WTC11 (cell line): ENCODE data around the gene KRT14. TPM values are rescaled to one million over a fixed set of nuclear protein-coding genes. Genes with fewer than 3 reads are reported as not detected.

Experiments used
- ATAC-seq: fragments of 200-7000 bp; cut with Tn5 transposase; 2 replicates; pipeline ENCODE4 v1.10.0; 2021; ENCODE audit warnings: mild to moderate bottlenecking, moderate library complexity
- CTCF ChIA-PET: fragments of 300-600 bp; sonication (Branson Sonifier 250); formaldehyde crosslinking; loops from one replicate; lab custom pipeline; 2021; ENCODE audit warnings: antibody characterized with exemption; lab: Charles Lee
- POLR2A ChIA-PET: fragments of 350-600 bp; sonication (Branson Sonifier 250); formaldehyde crosslinking; loops from one replicate; lab custom pipeline; 2021; ENCODE audit warnings: antibody characterized with exemption; lab: Charles Lee
- DNase-seq: peaks from one replicate; pipeline ENCODE4 v3.0.0; 2021; ENCODE audit warnings: low spot score
- H3K27ac Mint-ChIP-seq: 2 replicates; pipeline ENCODE4 v1.8.0; 2021; ENCODE audit warnings: mixed read lengths
- H3K27me3 Mint-ChIP-seq: 2 replicates; pipeline ENCODE4 v1.8.0; 2021; ENCODE audit warnings: low read depth, mild to moderate bottlenecking, moderate library complexity, mixed read lengths
- H3K36me3 Mint-ChIP-seq: 2 replicates; pipeline ENCODE4 v1.8.0; 2021; ENCODE audit warnings: mixed read lengths
- H3K4me1 Mint-ChIP-seq: 2 replicates; pipeline ENCODE4 v1.8.0; 2022; ENCODE audit warnings: mixed read lengths
- H3K4me3 Mint-ChIP-seq: 2 replicates; pipeline ENCODE4 v1.8.0; 2021; ENCODE audit warnings: mild to moderate bottlenecking, moderate library complexity, mixed read lengths
- H3K9me3 Mint-ChIP-seq: 2 replicates; pipeline ENCODE4 v1.8.0; 2021; ENCODE audit warnings: mixed read lengths
- ARID4B ChIP-seq: sonication (generic); formaldehyde crosslinking; IDR thresholded peaks from 2 replicates; pipeline ENCODE4 v1.8.0; 2023; ENCODE audit warnings: missing genetic modification reagents, mild to moderate bottlenecking, borderline replicate concordance
- EMX1 ChIP-seq: fragments of 250-450 bp; sonication (Bioruptor Pico); IDR thresholded peaks from 2 replicates; pipeline ENCODE4 v1.8.0; 2021; ENCODE audit warnings: mild to moderate bottlenecking
- FOXP1 ChIP-seq: sonication (generic); formaldehyde crosslinking; IDR thresholded peaks from 2 replicates; pipeline ENCODE4 v1.8.0; 2022; ENCODE audit warnings: missing genetic modification reagents, mild to moderate bottlenecking, moderate library complexity, borderline replicate concordance
- JAZF1 ChIP-seq: fragments of 250-450 bp; sonication (Bioruptor Pico); IDR thresholded peaks from 2 replicates; pipeline ENCODE4 v1.9.0; 2021; ENCODE audit warnings: moderate library complexity, mild to moderate bottlenecking, inconsistent platforms
- MXD4 ChIP-seq: fragments of 250-450 bp; sonication (Bioruptor Pico); IDR thresholded peaks from 2 replicates; pipeline ENCODE4 v1.8.0; 2021; ENCODE audit warnings: mild to moderate bottlenecking, moderate library complexity, borderline replicate concordance
- NFATC4 ChIP-seq: fragments of 250-450 bp; sonication (Bioruptor Pico); IDR thresholded peaks from 2 replicates; pipeline ENCODE4 v1.9.0; 2021; ENCODE audit warnings: mild to moderate bottlenecking
- NFE2L1 ChIP-seq: sonication (generic); formaldehyde crosslinking; IDR thresholded peaks from 2 replicates; pipeline ENCODE4 v1.8.1; 2023; ENCODE audit warnings: missing genetic modification reagents
- NR2C2 ChIP-seq: sonication (generic); formaldehyde crosslinking; IDR thresholded peaks from 2 replicates; pipeline ENCODE4 v1.8.0; 2022; ENCODE audit warnings: mild to moderate bottlenecking, missing genetic modification reagents
- OVOL2 ChIP-seq: fragments of 250-450 bp; sonication (Bioruptor Pico); IDR thresholded peaks from 2 replicates; pipeline ENCODE4 v1.9.0; 2021; ENCODE audit warnings: mild to moderate bottlenecking, borderline replicate concordance
- PRDM15 ChIP-seq: sonication (generic); formaldehyde crosslinking; IDR thresholded peaks from 2 replicates; pipeline ENCODE4 v1.8.0; 2022; ENCODE audit warnings: missing genetic modification reagents
- SMAD3 ChIP-seq: sonication (generic); formaldehyde crosslinking; IDR thresholded peaks from 2 replicates; pipeline ENCODE4 v1.8.0; 2022; ENCODE audit warnings: missing genetic modification reagents, mild to moderate bottlenecking, borderline replicate concordance
- SMAD4 ChIP-seq: sonication (generic); formaldehyde crosslinking; IDR thresholded peaks from 2 replicates; pipeline ENCODE4 v1.8.0; 2022; ENCODE audit warnings: mild to moderate bottlenecking, missing genetic modification reagents
- SP1 ChIP-seq: sonication (generic); formaldehyde crosslinking; conservative IDR thresholded peaks from 2 replicates; pipeline ENCODE4 v1.8.1; 2022; ENCODE audit warnings: missing genetic modification reagents
- USF1 ChIP-seq: sonication (generic); formaldehyde crosslinking; IDR thresholded peaks from 2 replicates; pipeline ENCODE4 v1.8.0; 2022; ENCODE audit warnings: mild to moderate bottlenecking, missing genetic modification reagents
- ZNF138 ChIP-seq: sonication (generic); formaldehyde crosslinking; conservative IDR thresholded peaks from 2 replicates; pipeline ENCODE4 v1.8.1; 2022; ENCODE audit warnings: mild to moderate bottlenecking, moderate library complexity, missing genetic modification reagents
- ZNF219 ChIP-seq: sonication (generic); formaldehyde crosslinking; IDR thresholded peaks from 2 replicates; pipeline ENCODE4 v1.8.0; 2023; ENCODE audit warnings: missing genetic modification reagents, mild to moderate bottlenecking, borderline replicate concordance
- ZNF263 ChIP-seq: sonication (generic); formaldehyde crosslinking; IDR thresholded peaks from 2 replicates; pipeline ENCODE4 v1.8.1; 2022; ENCODE audit warnings: low read depth, mild to moderate bottlenecking, moderate library complexity, missing genetic modification reagents
- ZNF396 ChIP-seq: fragments of 250-450 bp; sonication (Bioruptor Pico); IDR thresholded peaks from 2 replicates; pipeline ENCODE4 v1.8.0; 2021; ENCODE audit warnings: mild to moderate bottlenecking, moderate library complexity, borderline replicate concordance
- ZNF512 ChIP-seq: sonication (generic); formaldehyde crosslinking; IDR thresholded peaks from 2 replicates; pipeline ENCODE4 v1.8.1; 2022; ENCODE audit warnings: missing genetic modification reagents, borderline replicate concordance
- total RNA-seq: library from RNA; stranded (reverse); gene quantifications from 3 replicates; pipeline ENCODE4 v1.2.3, GENCODE V29; 2021

The KRT14 gene
- total RNA-seq, 1 experiment from 2014 or later = not detected

DNA sequence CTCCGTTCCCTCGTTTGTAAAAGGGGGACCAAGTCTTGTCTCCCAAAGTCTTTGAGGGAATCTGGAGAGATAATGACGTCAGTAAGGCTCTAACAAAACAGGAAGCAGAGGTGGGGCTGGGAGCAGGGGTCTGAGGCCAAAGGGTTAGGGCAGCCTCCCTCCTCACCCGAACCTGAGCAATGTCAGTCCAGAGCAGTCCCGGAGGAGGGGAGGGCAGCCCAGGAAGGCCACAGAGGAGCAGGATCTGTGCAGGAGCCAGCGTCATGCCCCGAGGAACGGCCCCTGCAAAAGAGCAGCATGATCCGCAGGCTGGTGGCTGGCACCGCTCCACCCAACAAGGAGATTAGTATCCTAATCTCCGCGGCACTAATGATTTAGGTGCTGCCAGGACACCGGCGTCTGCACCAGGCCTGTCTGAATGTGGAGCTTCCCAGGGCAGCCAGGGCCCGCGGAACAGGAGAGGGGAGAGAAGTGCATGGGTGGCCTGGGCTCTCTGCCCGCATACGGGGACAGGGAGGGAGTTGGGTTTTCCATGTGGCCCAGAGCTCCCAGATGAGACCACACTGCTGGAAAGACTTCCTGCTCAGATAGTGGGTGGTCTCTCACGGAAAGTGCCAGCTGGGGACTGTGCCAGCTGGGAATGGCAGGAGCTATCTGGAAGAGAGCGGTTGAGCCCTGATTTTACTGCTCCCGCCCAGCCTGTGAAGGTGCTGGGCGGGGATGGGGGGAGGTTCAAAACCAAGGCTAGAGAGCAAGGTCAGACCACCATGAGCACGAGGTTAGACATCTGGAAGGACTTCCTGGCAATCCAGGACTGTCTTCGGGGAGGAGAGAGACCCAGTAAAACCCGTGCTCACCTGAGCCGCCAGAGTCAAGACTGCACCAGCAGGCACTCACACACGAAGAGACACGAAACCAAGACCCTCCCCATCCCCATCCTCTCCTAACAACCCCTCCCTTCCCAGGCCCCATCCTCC, 48.7 kb upstream of the KRT14 start (continued):
- no peak for TF ChIP-seq PRDM15 (CRISPR knock-in tag)
- no peak for TF ChIP-seq SMAD3 (CRISPR knock-in tag)

GRCh38 chr17:41634639-41635038, 47.9 kb upstream of the KRT14 start:
- TF ChIP-seq NFE2L1 (CRISPR knock-in tag) = no peak
- no peak for TF ChIP-seq PRDM15 (CRISPR knock-in tag)
- no peak for TF ChIP-seq OVOL2 (CRISPR knock-in tag)
- TF ChIP-seq JAZF1 (CRISPR knock-in tag) = no peak
- no peak for TF ChIP-seq ZNF138 (CRISPR knock-in tag)
- TF ChIP-seq ARID4B (CRISPR knock-in tag) = no peak
- TF ChIP-seq SP1 (CRISPR knock-in tag) = no peak
- TF ChIP-seq ZNF219 (CRISPR knock-in tag) = no peak
- TF ChIP-seq ZNF263 = no peak
- TF ChIP-seq EMX1 (CRISPR knock-in tag) = no peak
- TF ChIP-seq ZNF512 (CRISPR knock-in tag) = no peak
- no peak for TF ChIP-seq NR2C2 (CRISPR knock-in tag)
- TF ChIP-seq MXD4 = no peak
- TF ChIP-seq SMAD3 (CRISPR knock-in tag) = no peak
- no peak for TF ChIP-seq ZNF396 (CRISPR knock-in tag)
- no peak for TF ChIP-seq USF1 (CRISPR knock-in tag)
- TF ChIP-seq SMAD4 (CRISPR knock-in tag) = no peak
- no peak for TF ChIP-seq NFATC4
- no peak for TF ChIP-seq FOXP1
- DNase-seq (no peak), ATAC-seq (peak; percentile 12; the same call in 1 of the 2 replicates)
- Mint-ChIP-seq H3K27me3 (no peaks in the 10 kb centered on the region), H3K27ac (no peak overlapping the region), H3K36me3 (no peaks in the 10 kb centered on the region), H3K4me1 (peaks cover 10% of the 10 kb centered on the region), H3K4me3 (no peak overlapping the region), H3K9me3 (no peaks in the 10 kb centered on the region)
- POLR2A ChIA-PET = no interaction called here
- CTCF ChIA-PET = interaction anchor here (0.8 to 3.8 kb wide), 9 partner anchors 14 to 217 kb away, joined by 3 to 36 read pairs (median 6); partner anchors contain the start of gene KRT19
